ENCODE measurements around the gene WASF3.

Gene WASF3, protein sequence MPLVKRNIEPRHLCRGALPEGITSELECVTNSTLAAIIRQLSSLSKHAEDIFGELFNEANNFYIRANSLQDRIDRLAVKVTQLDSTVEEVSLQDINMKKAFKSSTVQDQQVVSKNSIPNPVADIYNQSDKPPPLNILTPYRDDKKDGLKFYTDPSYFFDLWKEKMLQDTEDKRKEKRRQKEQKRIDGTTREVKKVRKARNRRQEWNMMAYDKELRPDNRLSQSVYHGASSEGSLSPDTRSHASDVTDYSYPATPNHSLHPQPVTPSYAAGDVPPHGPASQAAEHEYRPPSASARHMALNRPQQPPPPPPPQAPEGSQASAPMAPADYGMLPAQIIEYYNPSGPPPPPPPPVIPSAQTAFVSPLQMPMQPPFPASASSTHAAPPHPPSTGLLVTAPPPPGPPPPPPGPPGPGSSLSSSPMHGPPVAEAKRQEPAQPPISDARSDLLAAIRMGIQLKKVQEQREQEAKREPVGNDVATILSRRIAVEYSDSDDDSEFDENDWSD

GRCh38 chr13:26557393-26558073, at the start of gene WASF3:
TSS of gene WASF3 (plus strand) at chr13:26557683. CDS start at chr13:26642271, 84,588 bp downstream.
- peak; percentile 95 to 97 for DNase-seq

DNA sequence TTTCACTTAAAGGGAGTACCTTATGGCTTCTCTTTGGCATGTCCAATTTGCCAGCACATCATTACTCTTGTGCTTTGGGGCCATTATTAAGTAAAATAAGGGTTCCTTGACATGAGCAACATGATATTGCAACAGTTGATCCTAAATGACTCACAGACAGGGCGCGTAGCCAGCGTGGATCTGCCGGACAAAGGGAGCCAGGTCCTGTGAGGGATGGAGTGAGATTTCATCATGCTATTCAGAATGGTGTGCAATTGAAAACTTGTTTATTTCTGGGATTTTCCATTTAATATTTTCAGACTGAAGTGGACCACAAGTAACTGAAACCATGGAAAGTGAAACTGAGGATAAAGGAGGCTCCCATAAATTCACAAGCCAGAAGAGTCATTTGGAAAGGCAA, 48.6 kb upstream of the WASF3 start:
- no peak for DNase-seq

DNA sequence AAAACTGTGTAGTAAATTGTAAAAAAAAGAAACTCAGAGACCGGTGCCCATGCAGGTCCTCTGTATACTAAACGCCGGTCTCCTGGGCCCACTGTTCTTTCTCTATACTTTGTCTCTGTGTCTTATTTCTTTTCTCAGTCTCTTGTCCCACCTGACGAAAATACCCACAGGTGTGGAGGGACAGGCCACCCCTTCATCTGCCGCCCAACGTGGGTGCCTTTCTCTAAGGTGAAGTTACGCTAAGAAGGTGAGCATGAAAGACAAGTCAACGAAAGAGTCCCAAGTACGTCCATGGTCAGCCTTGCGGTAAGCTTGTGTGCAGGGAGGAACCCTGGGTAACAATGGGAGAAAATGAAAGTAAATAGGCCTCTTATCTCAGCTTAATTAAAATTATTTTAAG, 48.0 kb upstream of the WASF3 start:
- no peak for DNase-seq

- DNase-seq, result no peak
These were observed 43.6 kb upstream of the WASF3 start for GRCh38 chr13:26513931-26514330.

DNA sequence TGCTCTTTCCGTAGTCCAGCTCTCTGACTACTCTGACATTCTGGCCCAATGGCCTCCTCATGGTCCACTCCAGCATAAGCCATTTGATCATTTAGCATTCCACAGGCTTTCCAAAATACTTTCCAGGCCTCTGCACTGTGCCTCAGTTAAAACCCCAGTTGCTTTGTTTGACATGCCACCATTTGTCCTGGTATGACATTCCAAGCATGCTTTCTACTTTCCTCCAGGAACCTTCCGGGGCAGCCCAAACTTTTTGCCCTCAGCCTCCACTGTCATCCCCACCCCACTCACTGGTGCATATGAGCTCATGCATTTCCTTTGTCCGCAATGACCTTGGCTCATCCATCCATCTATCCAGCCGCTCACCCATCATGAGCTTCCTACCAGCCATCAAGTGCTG, 41.8 kb upstream of the WASF3 start:
- DNase-seq, result no peak

- DNase-seq, result no peak
These were observed 39.5 kb upstream of the WASF3 start for GRCh38 chr13:26517936-26518335.

- DNase-seq, result no peak
These were observed 39.0 kb upstream of the WASF3 start for GRCh38 chr13:26518451-26518959.

DNA sequence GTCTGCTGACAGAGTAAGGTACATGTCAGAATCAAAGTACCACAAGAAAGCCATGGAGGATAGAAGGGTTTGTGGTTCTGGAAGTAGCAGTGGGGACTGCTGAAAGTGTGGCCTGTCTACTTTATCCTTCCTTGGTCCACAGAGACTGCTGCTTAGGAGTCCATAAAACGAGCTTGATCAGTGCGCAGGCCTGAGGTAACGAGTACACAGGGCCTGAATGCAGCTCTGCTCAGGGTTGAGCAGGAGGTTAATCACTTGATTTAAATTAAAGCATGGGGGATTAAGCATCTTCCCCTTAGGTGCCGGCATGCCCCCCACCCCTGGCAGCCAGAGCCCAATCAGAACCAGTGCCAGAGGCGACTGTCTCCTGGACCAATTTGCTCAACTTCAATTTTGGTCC, 34.9 kb upstream of the WASF3 start:
- no peak for DNase-seq

- DNase-seq, result no peak
These were observed 34.5 kb upstream of the WASF3 start for GRCh38 chr13:26523007-26523406.

GRCh38 chr13:26525528-26525927, 32.0 kb upstream of the WASF3 start:
- no peak for DNase-seq

DNA sequence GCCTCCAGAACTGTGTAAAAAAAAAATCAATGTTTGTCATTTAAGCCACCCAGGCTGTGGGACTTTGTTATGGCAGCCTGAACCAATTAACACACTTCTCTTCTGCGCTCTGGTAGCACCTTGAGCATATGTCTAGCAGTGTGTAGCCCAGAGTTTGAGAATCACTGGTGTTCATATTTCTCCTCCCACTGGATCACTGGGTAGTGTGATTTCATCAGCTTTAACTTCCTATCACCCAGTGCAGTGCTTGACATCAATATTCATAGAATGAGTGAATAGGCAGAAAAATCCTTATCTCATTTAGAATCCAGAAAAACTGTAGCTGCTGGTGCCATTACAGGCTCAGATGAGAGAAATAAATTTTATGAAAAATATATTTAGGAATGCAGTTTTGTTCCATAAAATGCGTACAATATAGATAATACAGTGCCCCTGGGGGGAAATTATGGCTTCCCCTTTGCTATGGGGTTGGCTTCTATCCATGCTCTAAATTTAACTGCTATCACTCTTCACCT, 30.7 kb upstream of the WASF3 start:
- DNase-seq, result no peak

DNA sequence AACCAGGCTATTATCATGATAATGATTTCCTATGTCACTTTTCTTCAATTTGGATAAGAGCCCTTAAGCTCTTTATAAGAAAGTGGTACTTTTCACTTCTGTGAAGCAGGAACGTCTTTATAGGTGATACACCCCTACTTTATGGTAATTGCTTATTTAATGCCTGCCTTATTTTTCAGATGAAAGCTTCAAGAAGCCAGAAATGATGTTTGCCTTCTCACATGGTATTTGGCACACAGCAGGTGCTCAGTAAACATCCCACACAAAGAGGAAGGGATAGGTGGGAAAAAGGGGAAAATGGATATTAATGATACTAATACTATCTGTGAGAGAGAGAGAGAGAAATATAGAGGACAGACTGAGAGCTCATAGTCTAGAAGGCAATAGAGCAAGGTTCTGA, 29.0 kb upstream of the WASF3 start:
- no peak for DNase-seq

GRCh38 chr13:26529441-26529840, 28.0 kb upstream of the WASF3 start:
- no peak for DNase-seq

- DNase-seq, result no peak
These were observed 25.7 kb upstream of the WASF3 start for GRCh38 chr13:26531742-26532141.

- no peak for DNase-seq
These were observed 23.3 kb upstream of the WASF3 start for GRCh38 chr13:26534036-26534726.

DNA sequence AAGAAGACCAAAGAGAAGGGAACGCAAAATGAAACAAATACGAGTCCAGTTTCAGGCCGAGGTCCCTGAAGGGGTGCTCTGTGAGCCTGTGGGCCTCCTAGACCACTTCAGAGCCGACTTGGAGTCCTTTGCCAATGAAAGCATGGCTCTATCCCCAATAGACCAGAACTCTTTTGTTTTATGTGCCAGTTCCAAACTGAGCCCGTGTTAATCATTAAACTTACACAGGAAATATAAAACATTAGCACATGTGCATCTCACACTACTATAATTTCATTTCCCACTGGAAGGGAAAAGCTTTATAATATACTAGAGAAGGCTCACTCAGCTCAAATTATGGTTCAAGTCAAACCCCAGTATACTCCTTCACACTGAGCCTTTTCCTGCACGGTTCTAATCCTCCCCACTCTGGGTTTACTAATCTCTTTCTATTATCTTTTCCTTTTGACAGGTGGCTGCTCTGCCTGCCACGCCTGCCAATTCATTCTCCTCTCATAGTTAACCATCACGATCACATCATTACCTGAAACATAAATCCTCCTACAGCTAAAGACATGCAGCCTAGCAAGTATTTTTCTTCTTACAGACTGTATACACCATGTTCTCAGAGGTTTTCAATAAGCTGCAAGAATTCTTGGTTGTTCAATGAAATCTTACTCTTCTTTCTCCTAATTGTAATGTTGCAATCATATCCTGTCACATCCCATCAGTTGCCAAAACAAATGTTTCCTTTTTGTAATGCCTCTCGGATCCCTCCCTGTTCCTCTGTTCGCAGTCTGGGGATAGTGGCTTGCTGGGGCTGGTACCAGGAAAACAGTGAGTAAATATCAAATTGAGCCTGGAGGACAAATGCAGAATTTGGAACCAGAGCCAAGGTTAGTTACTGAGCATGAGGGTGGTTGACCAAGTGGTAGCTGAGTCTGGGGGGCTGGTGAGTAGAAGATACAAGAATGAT, 18.8 kb upstream of the WASF3 start:
- DNase-seq, result no peak

- no peak for DNase-seq
These were observed 17.7 kb upstream of the WASF3 start for GRCh38 chr13:26539738-26540292.

DNA sequence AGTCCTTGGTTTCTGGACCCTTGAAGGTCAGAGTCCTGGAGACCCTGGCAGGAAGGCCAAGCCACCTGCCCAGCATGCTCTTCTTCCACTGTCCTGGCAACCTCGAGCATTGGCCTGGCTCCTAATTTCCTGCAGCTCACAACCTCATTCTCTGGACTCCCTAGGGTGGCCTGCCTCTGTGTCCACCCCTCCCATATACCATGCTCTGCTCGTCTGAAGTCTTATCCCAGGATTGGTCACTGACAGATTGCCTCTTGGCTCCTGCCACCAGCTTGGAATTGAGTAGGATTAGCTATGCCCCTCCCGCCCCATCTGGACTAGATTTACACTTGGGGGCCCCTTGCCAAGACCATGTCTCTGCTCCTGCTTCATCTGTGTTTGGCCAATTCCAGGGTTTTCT, 17.1 kb upstream of the WASF3 start:
- no peak for DNase-seq

DNA sequence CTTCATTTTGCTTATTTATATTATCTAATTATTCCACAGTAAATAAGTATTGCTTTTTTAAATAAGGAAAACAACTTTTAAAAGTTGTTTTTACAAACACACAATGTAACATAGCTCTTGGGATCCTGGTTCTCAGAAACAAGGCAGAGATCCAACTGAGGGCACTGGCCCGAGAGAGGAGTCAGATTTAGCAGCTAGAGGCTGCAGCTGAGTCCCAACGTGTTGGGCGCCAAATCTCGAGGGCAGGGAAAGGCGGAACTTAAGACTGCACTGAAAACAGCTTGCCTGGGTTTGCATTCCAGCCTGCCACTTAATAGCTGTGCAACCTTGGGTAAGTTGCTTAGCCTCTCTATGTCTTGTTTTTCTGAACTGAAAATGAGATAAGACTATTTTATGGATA, 16.4 kb upstream of the WASF3 start:
- DNase-seq, result no peak

DNA sequence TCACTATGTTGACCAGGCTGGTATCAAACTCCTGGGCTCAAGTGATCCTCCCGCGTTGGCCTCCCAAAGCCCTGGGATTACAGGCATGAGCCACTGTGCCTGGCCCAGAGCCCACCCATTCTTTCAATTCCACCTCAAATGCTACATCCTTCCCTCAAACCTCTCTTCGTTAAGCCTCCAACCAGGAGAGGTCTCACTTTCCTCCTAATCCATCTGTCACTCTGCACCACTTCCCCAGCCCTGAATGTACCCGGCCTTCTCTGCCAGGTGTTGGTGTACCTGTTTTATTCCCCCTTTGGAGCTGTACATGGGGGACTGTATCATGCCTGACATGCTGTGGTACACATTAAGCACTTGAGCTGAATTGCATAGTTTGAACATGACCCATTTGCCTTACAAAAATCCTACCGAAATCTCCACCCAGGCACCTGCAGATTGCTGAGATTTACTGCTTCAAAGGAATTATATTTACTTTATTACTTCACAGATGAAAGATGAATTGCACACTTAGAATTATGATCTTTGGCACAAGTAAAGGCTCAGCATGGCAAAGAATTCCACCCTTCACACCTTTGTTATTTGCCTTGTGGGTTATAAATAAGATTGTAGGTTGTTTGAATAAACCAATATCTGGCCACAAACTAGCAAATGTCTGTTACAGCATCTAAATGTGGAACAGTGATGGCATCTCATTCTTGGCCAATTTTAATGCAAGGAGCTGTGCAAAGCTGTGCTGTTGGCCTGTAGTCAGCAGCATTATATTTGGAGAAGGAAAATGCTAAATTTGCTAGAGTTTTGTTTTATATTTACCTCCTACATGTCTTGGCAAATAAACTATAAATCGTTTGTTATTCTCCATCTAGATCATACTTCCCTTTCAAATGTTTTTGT, 15.6 kb upstream of the WASF3 start:
- no peak for DNase-seq

- no peak for DNase-seq
These were observed 12.8 kb upstream of the WASF3 start for GRCh38 chr13:26544707-26545106.

Measured in NCI-H1930 (cell line).